ENCODE data around the gene ATG101.

The ATG101 gene

GRCh38 chr12:52049286-52049685 is 20.5 kb upstream of the ATG101 start:
- no peak for DNase-seq (ENCODE audit: low read depth)
- H3K4me3 ChIP-seq (ENCODE audit: control insufficient read depth, low read depth, low read length): no peak overlapping the region
- TF ChIP-seq CTCF (conservative IDR thresholded peaks at IDR 0.05; ENCODE audit: control insufficient read depth, insufficient read depth, low read depth, low read length): no peak

- no peak for DNase-seq (ENCODE audit: low read depth)
- H3K4me3 ChIP-seq (ENCODE audit: control insufficient read depth, low read depth, low read length): no peak overlapping the region
- no peak for TF ChIP-seq CTCF (conservative IDR thresholded peaks at IDR 0.05; ENCODE audit: control insufficient read depth, insufficient read depth, low read depth, low read length)
Observed at GRCh38 chr12:52049688-52050087, 20.1 kb upstream of the ATG101 start.

GRCh38 chr12:52050116-52050757 is 19.5 kb upstream of the ATG101 start:
- H3K4me3 ChIP-seq (ENCODE audit: control insufficient read depth, low read depth, low read length): peak overlapping the region; percentile 58
- DNase-seq (ENCODE audit: low read depth): peak; percentile 53
- TF ChIP-seq CTCF (conservative IDR thresholded peaks at IDR 0.05; ENCODE audit: control insufficient read depth, insufficient read depth, low read depth, low read length): no peak

DNA sequence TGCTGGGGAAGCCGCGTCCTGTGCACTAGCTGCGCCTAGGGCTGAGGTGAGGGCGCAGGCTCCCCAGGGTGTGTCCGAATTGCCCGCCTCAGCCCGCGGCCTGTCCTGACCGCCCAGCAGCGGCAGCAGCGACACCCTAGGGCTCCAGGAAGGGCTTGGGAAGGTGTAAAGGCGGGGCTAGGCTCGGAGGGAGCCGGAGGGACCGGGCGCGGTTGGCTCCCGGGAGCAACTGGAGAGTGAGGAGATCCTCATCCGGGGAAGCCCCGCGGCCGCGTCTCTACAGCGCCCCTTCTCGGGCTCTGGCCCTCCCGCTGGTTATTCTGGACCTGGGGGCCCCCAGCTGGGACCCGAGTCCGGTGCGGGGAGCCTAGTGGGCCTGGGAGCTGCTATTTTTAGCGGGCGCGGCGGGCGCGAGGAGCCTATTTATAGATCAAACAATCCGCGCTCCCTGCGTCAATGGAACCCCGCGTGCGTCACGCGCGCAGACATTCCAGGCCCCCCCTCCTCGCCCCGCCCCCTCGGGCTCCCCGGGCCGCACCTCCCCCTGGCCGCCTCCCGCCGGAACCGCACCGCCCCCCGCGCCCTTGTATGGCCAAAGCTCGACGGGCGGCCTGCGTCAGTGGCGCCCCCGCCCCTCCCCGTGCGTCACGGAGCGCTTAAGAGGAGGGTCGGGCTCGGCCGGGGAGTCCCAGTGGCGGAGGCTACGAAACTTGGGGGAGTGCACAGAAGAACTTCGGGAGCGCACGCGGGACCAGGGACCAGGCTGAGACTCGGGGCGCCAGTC is 18.8 kb upstream of the ATG101 start, which contains the start of gene NR4A1:
Gene NR4A1 (plus strand): TSS at position 685 of the 784 bp plus-strand sequence. CDS start 2,887 bp downstream, outside the sequence.
- peak within 1 kb of the TSS; percentile 65 for H3K4me3 ChIP-seq (ENCODE audit: control insufficient read depth, low read depth, low read length)
- TF ChIP-seq CTCF (conservative IDR thresholded peaks at IDR 0.05; ENCODE audit: control insufficient read depth, insufficient read depth, low read depth, low read length): no peak
- DNase-seq (ENCODE audit: low read depth): peak; percentile 92

DNA sequence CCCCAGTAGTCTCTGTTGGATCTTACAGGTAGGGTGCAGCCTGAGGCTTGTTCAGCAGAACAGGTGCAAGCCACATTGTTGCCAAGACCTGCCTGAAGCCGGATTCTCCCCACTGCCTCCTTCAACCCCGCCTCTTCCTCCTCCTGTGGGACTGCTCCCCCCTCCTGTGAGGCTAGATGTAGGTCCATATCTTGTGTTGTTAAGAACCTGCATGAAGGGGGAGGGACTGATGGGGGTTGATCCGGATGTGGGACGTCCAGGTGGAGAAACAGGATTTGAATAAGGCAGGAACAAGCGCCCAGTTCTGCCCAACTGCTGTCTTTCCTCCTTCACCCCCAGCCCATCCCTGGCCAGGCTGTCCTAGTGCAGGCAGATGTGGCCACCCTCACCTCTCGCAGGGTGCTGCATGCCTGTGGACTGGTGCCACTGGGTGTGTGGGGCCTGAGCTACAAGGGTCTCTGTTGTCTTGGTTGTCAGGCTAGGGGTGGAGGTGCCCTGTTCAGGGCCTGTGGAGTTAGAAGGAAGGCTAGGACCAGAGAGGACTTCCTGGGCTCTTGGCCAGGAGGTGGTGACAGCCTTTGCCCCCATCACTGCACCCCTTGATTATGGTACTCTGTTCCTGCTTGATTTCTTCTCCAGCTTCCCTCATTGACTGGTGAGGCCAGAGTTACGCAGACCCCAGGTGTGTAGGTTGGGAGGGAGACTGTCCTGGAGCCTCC is 17.2 kb upstream of the ATG101 start:
- peak overlapping the region; percentile 65 for H3K4me3 ChIP-seq (ENCODE audit: control insufficient read depth, low read depth, low read length)
- DNase-seq (ENCODE audit: low read depth): no peak
- no peak for TF ChIP-seq CTCF (conservative IDR thresholded peaks at IDR 0.05; ENCODE audit: control insufficient read depth, insufficient read depth, low read depth, low read length)

DNA sequence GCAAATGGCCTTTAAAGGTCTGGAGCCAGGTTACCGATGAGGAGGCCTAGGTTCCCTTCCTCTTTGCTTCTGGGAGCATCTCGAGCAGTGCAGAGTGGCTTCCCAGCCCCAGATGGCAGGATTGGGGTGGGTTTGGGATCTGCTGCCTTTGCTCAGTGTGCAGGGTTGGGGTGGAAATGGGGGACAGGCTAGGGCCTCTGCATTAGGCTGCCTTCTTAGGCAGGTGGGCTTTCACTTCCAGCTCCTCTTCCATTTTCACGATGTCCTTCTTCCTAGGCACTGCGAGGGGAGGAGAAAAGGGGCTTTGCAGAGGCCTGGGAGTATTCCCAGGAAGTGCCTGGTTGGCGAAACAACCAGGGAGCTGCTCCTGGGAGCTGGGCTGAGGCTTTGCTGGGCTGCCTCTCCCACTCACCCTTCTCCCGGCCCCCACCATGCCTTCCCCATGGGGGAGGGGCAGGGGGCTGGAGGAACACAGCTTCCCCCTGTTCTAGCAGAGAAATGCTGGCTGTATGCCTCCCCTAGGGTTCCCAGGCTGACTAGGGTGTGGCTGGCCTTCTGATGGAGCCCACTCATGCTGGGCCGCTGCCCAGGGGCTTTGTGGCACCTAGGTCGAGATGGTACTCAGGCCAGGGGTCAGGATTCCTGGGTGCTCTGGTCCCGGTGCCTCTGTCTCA is 16.1 kb upstream of the ATG101 start:
- TF ChIP-seq CTCF (conservative IDR thresholded peaks at IDR 0.05; ENCODE audit: control insufficient read depth, insufficient read depth, low read depth, low read length): no peak
- DNase-seq (ENCODE audit: low read depth): no peak
- no peak overlapping the region for H3K4me3 ChIP-seq (ENCODE audit: control insufficient read depth, low read depth, low read length)

Measured in fibroblast of mammary gland (primary cell).